Pancreas (tissue), 10 donors: ENCODE measurements around the gene OR5D13. TPM values are rescaled to one million over a fixed set of nuclear protein-coding genes. Genes with fewer than 3 reads are reported as not detected.

Experiments used
- ATAC-seq, 4 donors: fragments of 200-7000 bp; cut with Tn5 transposase; one replicate each; pipeline versions ENCODE4 v1.8.0 to v1.9.1; 2020; ENCODE audit warnings: mild to moderate bottlenecking in 4 of 4, moderate library complexity in 4 of 4
- DNase-seq, 6 donors: peaks; one replicate each; pipeline ENCODE4 v3.0.0-alpha.2; 2020
- FAIRE-seq: peaks from 2 replicates; lab custom pipeline; 2012; peaks lifted over from hg19 to GRCh38; lab: Jason Lieb, UNC
- H3K27ac ChIP-seq, 4 donors: fragments of 200-600 bp; sonication (generic); 1 replicate in 3 of 4; 2 replicates in 1 of 4; pipeline versions ENCODE4 v1.5.0 to v1.8.0; 2020
- H3K27me3 ChIP-seq, 4 donors: fragments of 200-600 bp; one replicate each; pipeline ENCODE4 v1.8.0; 2021
- H3K36me3 ChIP-seq, 3 donors: fragments of 200-600 bp; sonication (generic) in 1 of 3; one replicate each; pipeline versions ENCODE4 v1.5.0 to v1.8.0; 2020 to 2021
- H3K4me1 ChIP-seq, 3 donors: fragments of 200-600 bp; one replicate each; pipeline ENCODE4 v1.8.0; 2021
- H3K4me3 ChIP-seq, 4 donors: fragments of 200-600 bp; sonication (generic) in 2 of 4; one replicate each; pipeline versions ENCODE4 v1.5.0 to v1.8.0; 2020 to 2021
- H3K9me3 ChIP-seq, 4 donors: fragments of 200-600 bp; one replicate each; pipeline ENCODE4 v1.8.0; 2021
- WGBS, 2 donors: extraction: QIAGEN DNeasy Blood & Tissue Kit; methylation state at CpG; one replicate each; pipeline ENCODE4 v1.1.7; 2013; 5-methylcytosine and 5-hydroxymethylcytosine counted together
- intact Hi-C, 3 donors: fragments of 100-400 bp; cut with DNase I; formaldehyde crosslinking; loops; one replicate each; pipeline versions ENCODE4 v1.11.1 to v1.14.2; 2022
- polyA plus RNA-seq, 2 donors: library from polyadenylated mRNA; stranded (reverse); fragments of 200-250 nt; gene quantifications; one replicate each; pipeline ENCODE4 v1.2.3, GENCODE V29; 2013
- total RNA-seq, 6 donors: library from RNA; stranded (reverse); fragmentation: NEBNext Ultra II Directional in 4 of 6; extraction: Animal tissue kit (Norgen Biotek cat#: 25700) in 4 of 6; gene quantifications; one replicate each; pipeline versions ENCODE4 v1.2.1 to v1.2.4, GENCODE V29; 2021 to 2023
- TF ChIP-seq, protein P1 (sequence below), 4 donors: fragments of 200-600 bp; sonication (generic) in 3 of 4; IDR thresholded peaks; one replicate each; pipeline versions ENCODE4 v1.5.0 to v1.8.0; 2021; ENCODE audit warnings: antibody characterized with exemption in 4 of 4
- donor health status: healthy with polysubstance abuse.
- donor health status: DM: no; HTN: no; CAD: no; lungs with moderate emphysema.
- donor health status: DM: no; HTN: no; CAD: no.
- donor health status: control.
- donor health status: control.
- donor health status: Bipolar disorder and iron deficiency.
- donor health status: DM: yes; HTN: yes; CAD: no.
- donor health status: DM: no; HTN: no; CAD: no.
- donor health status: DM: no; HTN: no; CAD: no.
- donor health status: DM: yes; HTN: yes; CAD: no.

OR5D13 gene, protein sequence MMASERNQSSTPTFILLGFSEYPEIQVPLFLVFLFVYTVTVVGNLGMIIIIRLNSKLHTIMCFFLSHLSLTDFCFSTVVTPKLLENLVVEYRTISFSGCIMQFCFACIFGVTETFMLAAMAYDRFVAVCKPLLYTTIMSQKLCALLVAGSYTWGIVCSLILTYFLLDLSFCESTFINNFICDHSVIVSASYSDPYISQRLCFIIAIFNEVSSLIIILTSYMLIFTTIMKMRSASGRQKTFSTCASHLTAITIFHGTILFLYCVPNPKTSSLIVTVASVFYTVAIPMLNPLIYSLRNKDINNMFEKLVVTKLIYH
- total RNA-seq: not detected
- not detected for polyA plus RNA-seq

DNA sequence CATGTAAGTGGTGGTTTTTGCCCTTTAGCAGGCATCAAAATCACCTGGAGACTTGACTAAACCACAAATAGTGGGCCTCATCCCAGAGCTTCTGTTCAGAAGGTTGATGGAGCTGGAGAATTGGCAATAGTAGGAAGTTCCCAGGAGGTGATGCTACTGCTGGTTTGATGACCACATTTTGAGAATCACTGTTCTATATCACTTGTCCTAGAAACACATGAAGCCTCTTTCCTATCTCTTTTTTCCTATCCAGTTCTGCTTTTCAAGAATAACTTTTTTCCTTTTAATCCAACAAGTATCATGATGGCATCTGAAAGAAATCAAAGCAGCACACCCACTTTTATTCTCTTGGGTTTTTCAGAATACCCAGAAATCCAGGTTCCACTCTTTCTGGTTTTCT lies at the start of gene OR5D13:
TSS of gene OR5D13 (plus strand) at position 301 of the 400 bp plus-strand sequence. CDS start at position 301, 0 bp downstream.
- Histone ChIP-seq H3K4me1 (no peaks in the 10 kb centered on the region), H3K27ac (no peak within 1 kb of the TSS), H3K27me3 (no peaks in the 10 kb centered on the region), H3K36me3 (no peaks in the 10 kb centered on the region), H3K4me3 (no peak within 1 kb of the TSS), H3K9me3 (no peaks in the 10 kb centered on the region)
- FAIRE-seq (no peak), DNase-seq (no peak), ATAC-seq (no peak)
- intact Hi-C loops: no loop called here
- TF ChIP-seq, protein P1, sequence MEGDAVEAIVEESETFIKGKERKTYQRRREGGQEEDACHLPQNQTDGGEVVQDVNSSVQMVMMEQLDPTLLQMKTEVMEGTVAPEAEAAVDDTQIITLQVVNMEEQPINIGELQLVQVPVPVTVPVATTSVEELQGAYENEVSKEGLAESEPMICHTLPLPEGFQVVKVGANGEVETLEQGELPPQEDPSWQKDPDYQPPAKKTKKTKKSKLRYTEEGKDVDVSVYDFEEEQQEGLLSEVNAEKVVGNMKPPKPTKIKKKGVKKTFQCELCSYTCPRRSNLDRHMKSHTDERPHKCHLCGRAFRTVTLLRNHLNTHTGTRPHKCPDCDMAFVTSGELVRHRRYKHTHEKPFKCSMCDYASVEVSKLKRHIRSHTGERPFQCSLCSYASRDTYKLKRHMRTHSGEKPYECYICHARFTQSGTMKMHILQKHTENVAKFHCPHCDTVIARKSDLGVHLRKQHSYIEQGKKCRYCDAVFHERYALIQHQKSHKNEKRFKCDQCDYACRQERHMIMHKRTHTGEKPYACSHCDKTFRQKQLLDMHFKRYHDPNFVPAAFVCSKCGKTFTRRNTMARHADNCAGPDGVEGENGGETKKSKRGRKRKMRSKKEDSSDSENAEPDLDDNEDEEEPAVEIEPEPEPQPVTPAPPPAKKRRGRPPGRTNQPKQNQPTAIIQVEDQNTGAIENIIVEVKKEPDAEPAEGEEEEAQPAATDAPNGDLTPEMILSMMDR (IDR thresholded peaks at IDR 0.05): no peak

DNA sequence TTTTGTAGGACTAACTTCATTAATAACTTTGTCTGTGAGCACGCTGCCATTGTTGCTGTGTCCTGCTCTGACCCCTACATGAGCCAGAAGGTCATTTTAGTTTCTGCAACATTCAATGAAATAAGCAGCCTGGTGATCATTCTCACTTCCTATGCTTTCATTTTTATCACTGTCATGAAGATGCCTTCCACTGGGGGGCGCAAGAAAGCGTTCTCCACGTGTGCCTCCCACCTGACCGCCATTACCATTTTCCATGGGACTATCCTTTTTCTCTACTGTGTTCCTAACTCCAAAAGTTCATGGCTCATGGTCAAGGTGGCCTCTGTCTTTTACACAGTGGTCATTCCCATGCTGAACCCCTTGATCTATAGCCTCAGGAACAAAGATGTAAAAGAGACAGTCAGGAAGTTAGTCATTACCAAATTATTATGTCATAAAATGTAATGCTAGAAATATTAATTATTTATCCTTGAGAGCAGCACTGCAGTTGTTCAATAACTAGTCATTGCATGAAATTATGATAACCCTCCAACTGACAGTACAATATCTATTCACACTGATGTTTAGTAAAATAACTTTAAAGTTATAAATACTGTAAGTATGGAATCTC lies 46.4 kb upstream of the OR5D13 start:
- Histone ChIP-seq H3K4me3 (no peak overlapping the region), H3K27me3 (no peaks in the 10 kb centered on the region), H3K27ac (no peak overlapping the region), H3K4me1 (no peaks in the 10 kb centered on the region), H3K36me3 (no peaks in the 10 kb centered on the region), H3K9me3 (no peaks in the 10 kb centered on the region)
- no peak for DNase-seq
- TF ChIP-seq, protein P1 (IDR thresholded peaks at IDR 0.05): no peak
- no peak for ATAC-seq
- intact Hi-C loops: no loop called here
- 13% methylated on average over 5 of the region's 5 CpGs for WGBS, 2 donors
- no peak for FAIRE-seq

DNA sequence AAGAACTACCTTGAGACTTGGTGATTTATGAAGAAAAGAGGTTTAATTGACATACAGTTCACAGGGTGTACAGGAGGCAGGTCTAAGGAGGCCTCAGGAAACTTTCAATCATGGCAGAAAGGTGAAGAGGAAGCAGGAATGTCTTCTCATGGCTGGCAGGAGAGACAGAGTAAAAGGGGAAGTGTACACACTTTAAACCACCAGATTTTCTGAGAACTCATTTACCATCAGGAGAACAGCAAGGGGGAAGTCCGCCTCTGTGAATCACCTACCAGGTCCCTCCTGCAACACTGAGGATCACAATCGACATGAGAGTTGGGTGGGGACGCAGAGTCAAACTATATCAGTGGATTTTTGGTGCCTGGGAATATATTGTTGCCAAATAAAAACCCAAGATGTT lies 40.3 kb upstream of the OR5D13 start:
- DNase-seq: no peak
- ATAC-seq: no peak
- Histone ChIP-seq H3K4me3 (no peak overlapping the region), H3K4me1 (no peaks in the 10 kb centered on the region), H3K36me3 (no peaks in the 10 kb centered on the region), H3K27me3 (no peaks in the 10 kb centered on the region), H3K9me3 (no peaks in the 10 kb centered on the region), H3K27ac (no peak overlapping the region)
- 31 to 36% methylated on average over 3 of the region's 3 CpGs for WGBS, 2 donors
- TF ChIP-seq, protein P1 (IDR thresholded peaks at IDR 0.05): no peak
- intact Hi-C loops: loop anchor here in 1 of 3 donors (10.0 kb wide), 1 partner anchor 108 kb away; no protein-coding TSS in a partner anchor
- no peak for FAIRE-seq

DNA sequence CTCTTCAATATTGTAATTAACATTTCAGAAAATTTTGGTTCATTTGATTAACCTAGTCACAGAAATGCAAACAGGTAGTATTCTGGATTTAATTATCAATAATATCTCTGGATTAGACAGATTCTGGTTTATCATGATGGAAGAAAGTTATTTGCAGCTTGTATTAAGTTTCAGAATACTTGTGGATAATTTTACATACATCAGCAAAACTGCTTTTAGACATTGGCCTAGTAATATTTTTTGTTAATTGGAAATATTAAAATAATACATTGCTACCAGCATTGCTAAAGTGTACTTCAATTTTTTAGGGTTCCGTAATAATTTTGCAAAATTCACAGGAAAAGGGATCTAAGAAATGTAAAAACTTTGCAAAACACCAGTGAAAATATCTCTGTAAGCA lies 18.4 kb downstream of the OR5D13 start:
- Histone ChIP-seq H3K27ac (no peak overlapping the region), H3K4me3 (no peak overlapping the region), H3K9me3 (no peaks in the 10 kb centered on the region), H3K36me3 (no peaks in the 10 kb centered on the region), H3K27me3 (no peaks in the 10 kb centered on the region), H3K4me1 (no peaks in the 10 kb centered on the region)
- 68 to 81% methylated on average over 1 of the region's 1 CpG for WGBS, 2 donors
- DNase-seq: no peak
- ATAC-seq: no peak
- FAIRE-seq: no peak
- TF ChIP-seq, protein P1 (IDR thresholded peaks at IDR 0.05): no peak
- intact Hi-C loops: no loop called here

DNA sequence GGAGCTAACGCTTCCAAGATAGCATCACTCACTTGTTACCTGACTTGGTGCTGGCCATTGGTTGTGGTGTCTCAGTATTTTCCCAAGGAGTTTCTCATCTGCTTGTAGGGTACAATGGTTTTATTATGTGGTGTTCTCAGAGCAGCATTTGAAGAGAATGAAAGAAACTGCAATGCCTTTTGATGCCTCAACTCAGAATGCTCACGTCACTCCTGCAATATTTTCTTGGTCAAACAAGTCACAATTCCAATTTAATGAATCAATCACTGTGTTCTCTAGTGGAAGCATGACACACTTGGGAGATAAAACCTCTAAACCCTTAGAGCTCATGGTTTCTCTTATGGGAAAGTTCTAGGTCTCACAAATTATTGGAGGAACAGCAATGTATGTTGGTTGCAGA lies 20.1 kb downstream of the OR5D13 start:
- Histone ChIP-seq H3K4me3 (no peak overlapping the region), H3K36me3 (no peaks in the 10 kb centered on the region), H3K27me3 (no peaks in the 10 kb centered on the region), H3K4me1 (no peaks in the 10 kb centered on the region), H3K9me3 (no peaks in the 10 kb centered on the region), H3K27ac (no peak overlapping the region)
- intact Hi-C loops: no loop called here
- 38 to 57% methylated on average over 2 of the region's 2 CpGs for WGBS, 2 donors
- DNase-seq (no peak), ATAC-seq (no peak), FAIRE-seq (no peak)
- TF ChIP-seq, protein P1 (IDR thresholded peaks at IDR 0.05): no peak
